Bone marrow (tissue), 2 donors: Measurements from ENCODE around the gene IFRD1.
"Not testable (repeated sequence)": the region's sequence is repeated elsewhere in the genome, so short reads cannot be mapped to it uniquely, and the experiment has no call there.

Experiments used
- DNase-seq, 2 donors: peaks; one replicate each; lab custom pipeline; 2025; lab: John Stamatoyannopoulos, UW

Gene IFRD1

GRCh38 chr7:112442210-112442609 is 8.1 kb upstream of the IFRD1 start:
- no peak for DNase-seq

- DNase-seq: no peak
Observed at GRCh38 chr7:112444505-112444904, 5.8 kb upstream of the IFRD1 start.

GRCh38 chr7:112446431-112446830 is 3.8 kb upstream of the IFRD1 start:
- no peak for DNase-seq

GRCh38 chr7:112447406-112447805 is 2.9 kb upstream of the IFRD1 start:
- DNase-seq: no peak

GRCh38 chr7:112448381-112448780 is 1.9 kb upstream of the IFRD1 start:
- DNase-seq: no peak

DNA sequence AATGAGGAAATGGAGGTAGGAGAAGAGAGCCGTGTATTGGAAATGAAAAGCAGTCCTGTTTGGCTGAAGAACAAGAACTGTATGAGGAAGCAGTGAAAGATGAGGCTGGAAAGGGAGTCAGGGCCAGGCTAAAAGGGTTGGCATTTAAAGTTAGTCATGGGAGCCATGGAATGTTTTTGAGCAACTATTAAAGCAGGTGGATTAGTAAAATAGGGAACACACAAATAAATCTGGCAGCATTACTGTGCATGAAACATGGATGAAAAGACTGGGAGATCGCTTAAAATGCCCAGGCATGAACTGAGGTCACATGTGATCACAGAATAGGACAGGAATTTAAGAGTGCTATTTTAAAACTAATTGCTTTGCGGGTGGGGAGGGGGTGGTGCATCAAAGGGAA is 1.4 kb upstream of the IFRD1 start:
- no peak for DNase-seq

DNA sequence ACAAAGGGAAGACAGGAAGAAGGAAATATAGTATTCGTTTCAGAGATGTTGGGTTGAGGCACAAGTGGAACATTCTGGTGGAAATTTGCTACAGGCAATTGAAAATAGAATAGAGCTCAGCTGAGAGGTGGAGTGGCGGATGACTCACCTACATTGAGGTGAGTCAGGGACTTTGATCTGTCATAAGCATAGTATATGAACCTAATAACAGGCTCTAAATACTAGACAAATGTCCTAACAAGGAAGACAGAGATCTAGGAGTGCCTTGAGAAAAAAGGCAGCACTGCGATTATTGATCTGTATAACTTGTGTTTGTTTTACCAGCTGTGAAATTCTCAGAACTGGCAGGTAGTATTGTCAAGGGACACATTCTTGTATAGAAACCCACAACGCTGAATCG is 907 bp upstream of the IFRD1 start:
- peak in 1 of 2 donors; percentile 2 for DNase-seq

GRCh38 chr7:112450807-112451761 is 824 bp downstream of the IFRD1 start:
- peak; percentile 89 to 93 for DNase-seq

- DNase-seq: peak in 1 of 2 donors; percentile 1
Observed at GRCh38 chr7:112452102-112452888, 2.0 kb downstream of the IFRD1 start.

- DNase-seq: no peak
Observed at GRCh38 chr7:112453505-112454171, 3.4 kb downstream of the IFRD1 start.

DNA sequence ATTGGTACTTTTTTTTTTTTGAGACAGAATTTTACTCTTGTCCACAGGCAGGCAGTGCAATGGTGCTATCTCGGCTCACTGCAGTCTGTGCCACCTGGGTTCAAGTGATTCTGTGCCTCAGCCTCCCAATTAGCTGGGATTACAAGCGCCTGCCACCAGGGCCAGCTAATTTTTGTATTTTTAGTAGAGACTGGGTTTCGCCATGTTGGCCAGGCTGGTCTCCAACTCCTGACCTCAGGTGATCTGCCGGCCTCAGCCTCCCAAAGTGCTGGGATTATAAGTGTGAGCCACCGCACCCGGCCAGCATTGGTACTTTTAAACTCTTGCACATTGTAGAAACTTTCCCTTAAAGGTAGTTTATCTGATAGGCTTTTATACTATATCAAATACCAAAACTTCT is 3.9 kb downstream of the IFRD1 start:
- DNase-seq: not testable (repeated sequence)

DNA sequence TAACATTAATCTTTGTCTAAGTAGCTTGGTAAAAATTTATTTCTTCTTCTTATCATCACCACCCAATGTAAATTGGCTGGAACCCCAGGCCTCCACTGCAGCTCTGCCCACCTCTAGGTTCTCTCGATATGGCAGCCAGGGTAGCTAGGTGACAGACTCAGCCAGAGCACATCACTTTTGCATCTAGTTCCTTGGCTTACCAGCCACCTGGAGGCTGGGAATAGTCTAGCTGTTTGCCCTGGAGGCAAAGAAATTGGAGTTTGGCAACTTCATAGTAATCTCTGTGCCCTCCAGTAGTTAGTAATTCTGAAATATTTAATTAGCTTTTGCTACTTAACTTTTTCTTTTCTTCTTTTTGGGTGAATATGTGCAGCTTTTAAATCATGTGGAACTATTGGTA is 9.4 kb downstream of the IFRD1 start:
- no peak for DNase-seq

DNA sequence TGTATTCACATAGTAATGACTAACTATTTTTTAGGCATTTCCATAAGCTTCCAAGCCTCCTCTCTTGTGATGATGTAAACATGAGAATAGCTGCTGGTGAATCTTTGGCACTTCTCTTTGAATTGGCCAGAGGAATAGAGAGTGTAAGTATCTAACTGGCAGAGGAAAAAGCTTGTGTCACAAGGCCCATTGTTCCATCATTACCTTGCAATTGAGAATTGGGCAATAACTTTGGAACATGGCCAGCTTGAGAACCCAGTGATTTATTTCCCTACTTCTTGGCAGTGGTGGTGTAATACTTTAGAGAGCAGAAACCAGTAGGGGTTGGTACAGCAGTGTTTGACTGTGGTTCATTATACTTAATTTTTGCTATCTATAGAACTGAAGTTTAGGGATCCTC is 12.0 kb downstream of the IFRD1 start:
- no peak for DNase-seq

- DNase-seq: no peak
Observed at GRCh38 chr7:112467867-112468266, 17.6 kb downstream of the IFRD1 start.

DNA sequence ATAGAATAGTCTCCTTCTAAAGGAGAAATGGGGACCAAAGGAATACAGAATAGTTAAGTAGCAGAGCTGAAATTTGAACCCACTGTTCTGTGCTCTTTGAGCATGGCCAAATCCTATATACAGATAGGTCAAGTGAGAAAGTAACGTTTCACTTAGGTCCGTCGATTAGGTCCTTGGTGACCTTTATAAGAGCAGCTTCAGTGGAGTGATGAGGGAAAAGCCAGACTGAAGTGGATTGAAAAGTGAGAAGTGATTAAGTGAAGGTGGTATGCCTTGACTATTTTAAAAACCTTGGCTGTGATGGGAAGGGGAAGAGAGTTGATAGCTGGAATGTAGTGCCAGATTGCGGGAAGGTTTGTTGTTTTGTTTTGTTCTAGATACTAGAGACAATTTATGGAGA is 19.9 kb downstream of the IFRD1 start:
- no peak for DNase-seq

GRCh38 chr7:112476390-112477052 is 26.3 kb downstream of the IFRD1 start:
- DNase-seq: no peak

DNA sequence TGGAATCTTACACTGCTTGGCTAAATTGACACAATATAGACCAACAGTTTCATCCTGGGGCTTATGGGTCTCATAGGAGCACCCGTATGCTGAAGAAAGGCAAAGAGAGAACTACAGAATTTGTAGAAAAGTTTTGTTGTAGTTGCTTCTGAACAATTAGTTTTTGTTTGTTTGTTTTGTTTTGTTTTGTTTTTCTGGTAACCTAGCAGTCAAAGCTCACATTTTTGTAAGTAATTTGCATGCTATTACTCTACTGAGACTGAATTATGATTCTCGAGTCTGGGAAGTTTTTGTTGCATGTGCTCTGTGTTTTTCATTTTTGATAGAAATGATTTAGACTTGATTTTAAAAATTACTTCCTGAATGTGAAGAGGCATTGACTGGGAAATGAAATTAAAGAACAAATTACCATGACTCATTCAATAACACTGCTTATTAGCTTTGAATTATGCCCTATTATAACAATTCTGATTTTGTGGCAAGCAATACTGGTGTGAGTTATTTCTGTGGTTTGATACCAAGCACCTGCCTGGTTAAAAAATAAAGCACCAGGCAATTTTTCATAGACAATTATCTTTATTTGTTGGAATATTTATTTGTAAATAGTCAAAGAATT is 31.0 kb downstream of the IFRD1 start:
- DNase-seq: no peak

- DNase-seq: no peak
Observed at GRCh38 chr7:112481833-112482670, 31.8 kb downstream of the IFRD1 start.

DNA sequence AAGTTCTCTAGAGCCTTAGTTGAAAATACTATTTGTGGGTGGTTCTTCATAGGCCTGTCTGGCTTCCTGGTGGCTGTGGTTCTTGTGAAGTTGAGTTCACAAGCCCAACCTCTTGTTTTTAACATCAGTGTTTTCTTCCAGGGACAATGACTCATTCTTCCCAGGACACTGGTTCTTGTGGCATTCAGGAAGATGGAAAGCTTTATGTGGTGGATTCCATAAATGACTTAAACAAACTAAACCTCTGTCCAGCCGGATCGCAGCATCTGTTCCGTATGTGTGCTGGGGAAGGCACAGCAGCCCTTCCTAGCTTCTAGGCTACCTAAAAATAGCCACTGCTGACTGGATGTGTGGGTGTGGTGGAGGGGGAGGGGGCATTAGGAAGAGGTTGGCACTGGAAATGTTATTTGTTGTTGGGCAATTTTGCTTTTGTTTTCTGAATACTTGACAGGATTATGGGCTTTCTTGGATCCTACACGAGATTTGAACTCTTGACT is 34.5 kb downstream of the IFRD1 start:
- DNase-seq: no peak

GRCh38 chr7:112485766-112486165 is 35.5 kb downstream of the IFRD1 start:
- no peak for DNase-seq
